ENCODE measurements around the gene GMDS.

GMDS gene

DNA sequence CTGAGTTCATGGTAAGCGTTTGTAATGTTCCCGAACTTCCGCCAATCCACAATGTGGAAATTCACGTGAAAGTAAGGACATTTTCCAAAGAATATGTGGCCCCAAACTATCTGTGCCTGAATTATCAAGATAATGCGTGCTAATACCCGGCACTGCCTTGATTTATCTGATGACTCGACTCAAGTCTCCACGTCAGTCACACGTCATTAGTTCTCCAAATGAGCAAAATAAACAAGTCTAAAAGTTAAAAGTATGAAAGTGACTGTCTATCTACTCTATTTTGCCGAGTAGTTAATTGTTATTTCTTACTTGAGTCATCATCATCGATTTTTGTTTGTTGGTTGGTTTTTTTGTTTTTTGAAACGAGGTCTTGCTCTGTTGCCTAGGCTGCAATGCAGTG is 657.4 kb downstream of the GMDS start:
- ChIA-PET CTCF (no interaction called here), POLR2A (ENCODE audit: low non-redundant PET) (no interaction called here)
- TF ChIP-seq, protein P1, sequence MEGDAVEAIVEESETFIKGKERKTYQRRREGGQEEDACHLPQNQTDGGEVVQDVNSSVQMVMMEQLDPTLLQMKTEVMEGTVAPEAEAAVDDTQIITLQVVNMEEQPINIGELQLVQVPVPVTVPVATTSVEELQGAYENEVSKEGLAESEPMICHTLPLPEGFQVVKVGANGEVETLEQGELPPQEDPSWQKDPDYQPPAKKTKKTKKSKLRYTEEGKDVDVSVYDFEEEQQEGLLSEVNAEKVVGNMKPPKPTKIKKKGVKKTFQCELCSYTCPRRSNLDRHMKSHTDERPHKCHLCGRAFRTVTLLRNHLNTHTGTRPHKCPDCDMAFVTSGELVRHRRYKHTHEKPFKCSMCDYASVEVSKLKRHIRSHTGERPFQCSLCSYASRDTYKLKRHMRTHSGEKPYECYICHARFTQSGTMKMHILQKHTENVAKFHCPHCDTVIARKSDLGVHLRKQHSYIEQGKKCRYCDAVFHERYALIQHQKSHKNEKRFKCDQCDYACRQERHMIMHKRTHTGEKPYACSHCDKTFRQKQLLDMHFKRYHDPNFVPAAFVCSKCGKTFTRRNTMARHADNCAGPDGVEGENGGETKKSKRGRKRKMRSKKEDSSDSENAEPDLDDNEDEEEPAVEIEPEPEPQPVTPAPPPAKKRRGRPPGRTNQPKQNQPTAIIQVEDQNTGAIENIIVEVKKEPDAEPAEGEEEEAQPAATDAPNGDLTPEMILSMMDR (conservative IDR thresholded peaks at IDR 0.05; ENCODE audit: low read depth): no peak
- no peak overlapping the region for H3K27ac ChIP-seq
- no peak for DNase-seq (ENCODE audit: low spot score)

DNA sequence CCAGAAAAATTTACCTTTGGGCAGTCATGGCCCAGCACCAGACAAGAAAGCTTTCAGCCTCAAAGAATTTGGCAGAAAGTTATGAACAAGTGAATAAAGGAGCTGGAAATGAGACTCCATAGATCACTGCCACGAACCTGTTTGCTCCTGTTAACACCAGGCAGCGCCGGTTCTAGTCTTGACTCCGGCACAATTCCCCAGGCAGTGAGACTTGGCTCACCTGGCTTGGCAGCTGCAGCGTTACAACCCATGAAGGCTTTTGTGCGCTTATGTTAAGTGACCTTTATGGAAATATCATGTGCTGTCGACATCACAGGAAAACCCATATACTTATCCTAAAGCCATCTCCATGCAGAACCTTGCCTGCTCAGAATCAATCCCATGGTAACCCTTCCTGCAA is 657.9 kb downstream of the GMDS start:
- POLR2A ChIA-PET (ENCODE audit: low non-redundant PET): no interaction called here
- TF ChIP-seq, protein P1 (conservative IDR thresholded peaks at IDR 0.05; ENCODE audit: low read depth): no peak
- no peak for DNase-seq (ENCODE audit: low spot score)
- H3K27ac ChIP-seq: no peak overlapping the region
- CTCF ChIA-PET: no interaction called here

DNA sequence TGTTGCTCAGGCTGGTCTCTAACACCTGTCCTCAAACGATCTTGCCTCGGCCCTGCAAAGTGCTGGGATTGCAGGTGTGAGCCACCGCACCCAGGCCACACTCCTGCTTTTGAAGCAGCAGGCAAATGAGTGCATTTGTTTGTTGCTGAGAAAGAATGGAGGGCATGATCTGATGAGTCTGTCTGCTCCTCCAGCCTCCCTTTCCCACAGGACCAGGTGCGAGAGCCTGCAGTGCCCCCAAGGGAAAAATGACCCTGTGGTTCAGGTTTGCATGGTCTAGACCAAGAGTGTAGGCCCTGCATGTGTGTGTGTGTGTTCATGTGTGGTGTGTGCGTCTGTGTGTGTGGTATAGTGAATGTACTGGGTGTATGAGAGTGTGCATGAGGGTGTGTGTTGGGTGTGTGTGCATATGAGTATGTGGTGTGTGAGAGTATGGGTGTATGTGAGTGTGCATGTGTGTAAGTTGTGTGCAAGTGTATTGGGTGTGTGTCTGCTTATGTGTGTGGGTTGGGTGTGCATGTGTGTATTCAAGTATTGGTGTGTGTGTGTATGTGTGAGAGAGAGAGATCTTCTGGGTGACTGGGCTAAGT is 658.4 kb downstream of the GMDS start:
- POLR2A ChIA-PET (ENCODE audit: low non-redundant PET): interaction anchor here (0.6 kb wide), 1 partner anchor 435 kb away, joined by 7 read pairs; no protein-coding TSS in a partner anchor
- TF ChIP-seq, protein P1 (conservative IDR thresholded peaks at IDR 0.05; ENCODE audit: low read depth): no peak
- CTCF ChIA-PET: no interaction called here
- DNase-seq (ENCODE audit: low spot score): no peak
- H3K27ac ChIP-seq: no peak overlapping the region

DNA sequence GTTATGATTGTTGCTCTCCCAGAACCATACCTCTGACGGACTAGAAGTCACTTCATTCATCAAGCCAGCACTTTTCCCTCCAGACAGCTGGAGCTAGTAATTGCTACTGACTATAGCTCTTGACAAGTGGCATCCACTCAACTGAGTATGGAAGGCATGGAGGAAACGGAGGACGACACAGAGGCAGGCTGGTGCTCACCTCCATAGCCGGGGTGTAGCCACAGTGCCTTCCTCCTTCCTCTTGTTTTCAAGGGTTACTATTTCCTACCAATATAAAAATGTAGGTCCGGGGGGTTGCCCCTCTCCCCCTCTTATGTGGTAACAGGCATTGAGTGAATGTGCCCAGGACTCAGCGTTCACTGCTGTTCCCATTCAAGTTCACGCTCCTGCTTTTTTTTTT is 659.1 kb downstream of the GMDS start:
- ChIA-PET CTCF (interaction anchor here (0.7 kb wide), 1 partner anchor 1177 kb away, joined by 3 read pairs; no protein-coding TSS in a partner anchor), POLR2A (ENCODE audit: low non-redundant PET) (interaction anchor here (0.6 kb wide), 1 partner anchor 436 kb away, joined by 7 read pairs; no protein-coding TSS in a partner anchor)
- no peak overlapping the region for H3K27ac ChIP-seq
- TF ChIP-seq, protein P1 (conservative IDR thresholded peaks at IDR 0.05; ENCODE audit: low read depth): no peak
- DNase-seq (ENCODE audit: low spot score): no peak

DNA sequence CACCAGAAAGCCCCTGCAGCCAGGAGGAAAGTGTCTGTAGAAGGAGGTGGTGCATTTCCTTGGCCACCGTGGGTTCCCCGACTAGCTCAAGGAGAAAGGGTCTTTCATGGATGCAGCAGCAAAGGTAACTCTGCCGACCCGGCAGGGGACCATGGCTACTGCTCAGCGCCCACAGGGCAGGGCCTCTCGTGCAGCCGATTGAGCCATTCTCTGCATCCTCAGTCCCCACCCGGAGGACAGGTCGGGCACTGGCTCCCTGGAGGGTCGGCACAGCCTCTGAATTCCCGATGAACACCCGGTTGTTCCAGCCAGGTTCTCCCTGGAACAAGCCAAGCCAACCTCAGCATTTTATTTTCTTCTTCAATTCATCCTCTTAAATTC is 659.7 kb downstream of the GMDS start:
- CTCF ChIA-PET: interaction anchor here (0.7 kb wide), 1 partner anchor 1178 kb away, joined by 3 read pairs; no protein-coding TSS in a partner anchor
- DNase-seq (ENCODE audit: low spot score): no peak
- H3K27ac ChIP-seq: no peak overlapping the region
- POLR2A ChIA-PET (ENCODE audit: low non-redundant PET): no interaction called here
- TF ChIP-seq, protein P1 (conservative IDR thresholded peaks at IDR 0.05; ENCODE audit: low read depth): no peak

DNA sequence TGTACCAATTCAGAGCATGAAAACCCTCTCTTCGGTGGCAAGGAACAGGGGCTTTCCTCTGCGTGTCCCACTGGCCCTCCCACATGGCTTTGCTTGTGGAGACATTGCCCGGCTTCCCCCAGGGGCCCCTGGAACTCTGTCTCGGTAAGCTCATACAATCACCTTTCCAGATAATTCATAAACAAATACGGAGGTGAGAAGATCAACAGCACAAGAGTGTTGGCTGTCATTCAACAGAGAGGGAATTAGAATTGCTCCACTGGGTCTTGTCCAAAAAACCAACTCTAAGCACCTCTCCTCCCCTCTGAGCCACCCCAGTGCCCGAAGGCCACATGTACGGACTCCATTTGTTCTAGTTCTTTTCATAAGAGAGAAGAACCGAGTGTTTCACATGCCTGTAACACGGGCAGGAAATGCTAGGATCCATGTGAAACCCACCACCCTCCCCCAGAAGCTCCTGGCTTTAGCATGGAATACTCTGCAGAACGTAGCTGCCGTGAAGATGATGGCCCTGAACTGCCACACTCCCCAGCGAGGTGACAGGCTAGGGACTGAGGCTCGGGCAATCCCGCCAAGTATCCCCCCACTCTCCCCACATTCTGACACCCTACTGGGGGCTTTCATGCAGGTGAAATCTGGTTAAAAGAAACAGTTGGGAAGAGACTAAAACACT is 660.3 kb downstream of the GMDS start:
- ChIA-PET POLR2A (ENCODE audit: low non-redundant PET) (no interaction called here), CTCF (no interaction called here)
- no peak for DNase-seq (ENCODE audit: low spot score)
- TF ChIP-seq, protein P1 (conservative IDR thresholded peaks at IDR 0.05; ENCODE audit: low read depth): no peak
- H3K27ac ChIP-seq: no peak overlapping the region

All from RWPE1 (cell line).